Liver (tissue), 9 donors: ENCODE results near the gene IGFALS. TPM values are rescaled to one million over a fixed set of nuclear protein-coding genes. Genes with fewer than 3 reads are reported as not detected.

ENCODE experiments used
- DNase-seq: peaks from one replicate; pipeline ENCODE4 v3.0.0-alpha.2; 2017; ENCODE audit warnings: low spot score
- H3K27ac ChIP-seq, 2 donors: one replicate each; pipeline ENCODE4 v1.7.0; 2013; ENCODE audit warnings: inconsistent platforms in 2 of 2, low read length in 2 of 2, control low read depth in 1 of 2, low read depth in 1 of 2, mild to moderate bottlenecking in 1 of 2
- H3K27me3 ChIP-seq, 4 donors: one replicate each; pipeline versions ENCODE4 v1.6.1 to v1.7.0; 2013; ENCODE audit warnings: low read length in 3 of 4, inconsistent platforms in 1 of 4, mild to moderate bottlenecking in 1 of 4, moderate library complexity in 1 of 4; ENCODE audit not compliant: control insufficient read depth in 4 of 4, insufficient read depth in 4 of 4
- H3K36me3 ChIP-seq, 4 donors: one replicate each; pipeline versions ENCODE4 v1.6.1 to v1.7.0; 2013; ENCODE audit warnings: low read length in 3 of 4, mild to moderate bottlenecking in 3 of 4, low read depth in 1 of 4, moderate library complexity in 1 of 4; ENCODE audit not compliant: control insufficient read depth in 4 of 4, insufficient read depth in 3 of 4
- H3K4me1 ChIP-seq, 4 donors: one replicate each; pipeline versions ENCODE4 v1.6.1 to v1.7.0; 2013; ENCODE audit warnings: low read length in 3 of 4, mild to moderate bottlenecking in 3 of 4, moderate library complexity in 1 of 4; ENCODE audit not compliant: control insufficient read depth in 4 of 4, insufficient read depth in 4 of 4
- H3K4me3 ChIP-seq, 3 donors: one replicate each; pipeline versions ENCODE4 v1.6.1 to v1.7.0; 2013; ENCODE audit warnings: low read length in 3 of 3, control low read depth in 1 of 3, low read depth in 1 of 3, mild to moderate bottlenecking in 1 of 3
- H3K9ac ChIP-seq, 2 donors: one replicate each; pipeline ENCODE4 v1.7.0; 2013; ENCODE audit warnings: low read length in 2 of 2, mild to moderate bottlenecking in 2 of 2, moderate library complexity in 2 of 2, control low read depth in 1 of 2, low read depth in 1 of 2
- H3K9me3 ChIP-seq, 4 donors: one replicate each; pipeline versions ENCODE4 v1.6.1 to v1.7.0; 2013; ENCODE audit warnings: low read length in 3 of 4; ENCODE audit not compliant: control insufficient read depth in 4 of 4
- EGR1 ChIP-seq, 2 donors: IDR thresholded peaks; 2 replicates each; pipeline ENCODE4 v1.6.1; 2016 to 2018; ENCODE audit warnings: antibody characterized with exemption in 2 of 2, low read depth in 2 of 2
- FOXA1 ChIP-seq: IDR thresholded peaks from 2 replicates; pipeline ENCODE4 v1.6.1; 2016; ENCODE audit warnings: antibody characterized with exemption
- GABPA ChIP-seq, 2 donors: IDR thresholded peaks in 1 of 2; conservative IDR thresholded peaks in 1 of 2; 2 replicates each; pipeline ENCODE4 v1.6.1; 2016; ENCODE audit warnings: antibody characterized with exemption in 2 of 2, mild to moderate bottlenecking in 1 of 2, moderate library complexity in 1 of 2
- HNF4A ChIP-seq, 2 donors: conservative IDR thresholded peaks; 2 replicates each; pipeline ENCODE4 v1.6.1; 2016; ENCODE audit warnings: antibody characterized with exemption in 2 of 2, mild to moderate bottlenecking in 2 of 2
- HNF4G ChIP-seq: IDR thresholded peaks from 2 replicates; pipeline ENCODE4 v1.6.1; 2016; ENCODE audit warnings: antibody characterized with exemption
- JUND ChIP-seq, 2 donors: IDR thresholded peaks; 2 replicates each; pipeline ENCODE4 v1.6.1; 2016; ENCODE audit warnings: antibody characterized with exemption in 2 of 2
- NR2F2 ChIP-seq: IDR thresholded peaks from 2 replicates; pipeline ENCODE4 v1.6.1; 2016; ENCODE audit warnings: antibody characterized with exemption
- RAD21 ChIP-seq, 2 donors: IDR thresholded peaks; 2 replicates each; pipeline ENCODE4 v1.6.1; 2016; ENCODE audit warnings: antibody characterized with exemption in 2 of 2, mild to moderate bottlenecking in 2 of 2
- RXRA ChIP-seq, 2 donors: IDR thresholded peaks; 2 replicates each; pipeline ENCODE4 v1.6.1; 2017 to 2018; ENCODE audit warnings: antibody characterized with exemption in 2 of 2, mild to moderate bottlenecking in 1 of 2
- SP1 ChIP-seq: IDR thresholded peaks from 2 replicates; pipeline ENCODE4 v1.6.1; 2018; ENCODE audit warnings: antibody characterized with exemption, mild to moderate bottlenecking
- YY1 ChIP-seq: IDR thresholded peaks from 2 replicates; pipeline ENCODE4 v1.6.1; 2016; ENCODE audit warnings: antibody characterized with exemption, mild to moderate bottlenecking
- WGBS: extraction: QIAGEN DNeasy Blood & Tissue Kit; methylation state at CpG from one replicate; pipeline ENCODE4 v1.1.7; 2013; 5-methylcytosine and 5-hydroxymethylcytosine counted together
- polyA plus RNA-seq, 2 donors: library from polyadenylated mRNA; stranded (reverse) in 1 of 2; unstranded in 1 of 2; fragments of 200-250 nt in 1 of 2; fragments of >200 nt in 1 of 2; fragmentation: Nextera tagmentation in 1 of 2; extraction: Ambion mirVana in 1 of 2; gene quantifications; one replicate each; pipeline versions ENCODE4 v1.2.1 to v1.2.3, GENCODE V29; 2013 to 2015
- total RNA-seq, 2 donors: library from RNA; depleted of rRNA; stranded (reverse); fragments of >200 nt; gene quantifications; one replicate each; pipeline ENCODE4 v1.2.3, GENCODE V29; 2014
- TF ChIP-seq, protein P1 (sequence below): fragments of 150-350 bp; IDR thresholded peaks from 2 replicates; pipeline ENCODE4 v1.5.1; 2017; ENCODE audit warnings: improper control_type of control experiment, low read depth, low read length; ENCODE audit not compliant: missing input control
- TF ChIP-seq, protein P2 (sequence below): IDR thresholded peaks from 2 replicates; pipeline ENCODE4 v1.6.1; 2016; ENCODE audit warnings: antibody characterized with exemption
- TF ChIP-seq, protein P3 (sequence below): IDR thresholded peaks from 2 replicates; pipeline ENCODE4 v1.6.1; 2016; ENCODE audit warnings: antibody characterized with exemption
- TF ChIP-seq, protein P4 (sequence below): IDR thresholded peaks from 2 replicates; pipeline ENCODE4 v1.6.1; 2016; ENCODE audit warnings: antibody characterized with exemption
- donor health status: healthy.
- donor health status: healthy.
- donor health status: healthy.
- donor health status: healthy.
- donor health status: healthy.

Gene IGFALS
- total and polyA plus RNA-seq, 4 donors: 19.8 to 161 (median 68.4) TPM

DNA sequence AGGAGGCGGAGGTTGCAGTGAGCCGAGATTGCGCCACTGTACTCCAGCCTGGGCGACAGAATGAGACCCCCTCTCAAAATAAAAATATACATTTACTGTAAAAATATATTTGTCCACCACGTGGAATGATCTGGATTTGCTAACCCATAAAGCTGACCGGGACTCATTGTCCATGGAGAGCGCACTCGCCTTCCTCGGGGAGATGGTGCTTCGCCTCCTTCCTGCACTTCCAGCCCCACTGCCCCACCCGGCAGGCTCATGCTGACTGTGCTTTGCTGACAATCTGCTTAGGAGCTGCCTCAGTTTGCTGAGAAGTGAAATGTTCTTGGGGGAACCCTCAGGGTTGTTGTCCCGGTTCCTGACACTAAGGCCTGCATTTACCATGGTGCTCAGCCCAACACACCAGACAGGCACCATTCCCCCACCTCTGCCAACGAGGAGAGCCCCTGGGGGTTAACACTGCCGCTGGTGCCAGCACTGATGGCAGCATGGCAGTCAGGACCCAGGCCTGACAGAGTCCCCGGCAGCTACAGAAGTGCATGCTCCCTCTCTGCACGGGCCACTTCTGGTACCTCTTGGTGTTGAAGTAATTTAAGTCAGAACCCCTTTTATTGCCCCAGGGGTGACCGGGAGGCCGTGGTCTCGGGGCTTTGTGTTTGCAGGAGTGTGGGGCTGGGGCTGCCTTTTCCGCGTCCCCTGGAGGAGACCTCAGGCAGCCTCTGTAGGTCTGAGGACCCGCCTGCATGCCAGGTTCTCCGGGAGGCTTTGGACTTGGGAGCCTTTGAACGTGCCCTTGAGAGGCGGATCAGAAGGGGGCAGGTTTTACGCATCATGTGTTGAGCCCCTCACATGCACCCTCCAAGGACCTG is 8.3 kb downstream of the IGFALS start:
- TF ChIP-seq FOXA1 (no peak), RAD21 (IDR thresholded peaks at IDR 0.05) (no peak), YY1 (no peak), JUND (IDR thresholded peaks at IDR 0.05) (no peak), NR2F2 (no peak), HNF4G (no peak), GABPA (IDR thresholded peaks at IDR 0.05 in 1 of 2, conservative IDR thresholded peaks at IDR 0.05 in 1 of 2) (no peak), SP1 (no peak), RXRA (IDR thresholded peaks at IDR 0.05) (no peak)
- TF ChIP-seq, protein P1, sequence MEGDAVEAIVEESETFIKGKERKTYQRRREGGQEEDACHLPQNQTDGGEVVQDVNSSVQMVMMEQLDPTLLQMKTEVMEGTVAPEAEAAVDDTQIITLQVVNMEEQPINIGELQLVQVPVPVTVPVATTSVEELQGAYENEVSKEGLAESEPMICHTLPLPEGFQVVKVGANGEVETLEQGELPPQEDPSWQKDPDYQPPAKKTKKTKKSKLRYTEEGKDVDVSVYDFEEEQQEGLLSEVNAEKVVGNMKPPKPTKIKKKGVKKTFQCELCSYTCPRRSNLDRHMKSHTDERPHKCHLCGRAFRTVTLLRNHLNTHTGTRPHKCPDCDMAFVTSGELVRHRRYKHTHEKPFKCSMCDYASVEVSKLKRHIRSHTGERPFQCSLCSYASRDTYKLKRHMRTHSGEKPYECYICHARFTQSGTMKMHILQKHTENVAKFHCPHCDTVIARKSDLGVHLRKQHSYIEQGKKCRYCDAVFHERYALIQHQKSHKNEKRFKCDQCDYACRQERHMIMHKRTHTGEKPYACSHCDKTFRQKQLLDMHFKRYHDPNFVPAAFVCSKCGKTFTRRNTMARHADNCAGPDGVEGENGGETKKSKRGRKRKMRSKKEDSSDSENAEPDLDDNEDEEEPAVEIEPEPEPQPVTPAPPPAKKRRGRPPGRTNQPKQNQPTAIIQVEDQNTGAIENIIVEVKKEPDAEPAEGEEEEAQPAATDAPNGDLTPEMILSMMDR: no peak
- TF ChIP-seq, protein P2, sequence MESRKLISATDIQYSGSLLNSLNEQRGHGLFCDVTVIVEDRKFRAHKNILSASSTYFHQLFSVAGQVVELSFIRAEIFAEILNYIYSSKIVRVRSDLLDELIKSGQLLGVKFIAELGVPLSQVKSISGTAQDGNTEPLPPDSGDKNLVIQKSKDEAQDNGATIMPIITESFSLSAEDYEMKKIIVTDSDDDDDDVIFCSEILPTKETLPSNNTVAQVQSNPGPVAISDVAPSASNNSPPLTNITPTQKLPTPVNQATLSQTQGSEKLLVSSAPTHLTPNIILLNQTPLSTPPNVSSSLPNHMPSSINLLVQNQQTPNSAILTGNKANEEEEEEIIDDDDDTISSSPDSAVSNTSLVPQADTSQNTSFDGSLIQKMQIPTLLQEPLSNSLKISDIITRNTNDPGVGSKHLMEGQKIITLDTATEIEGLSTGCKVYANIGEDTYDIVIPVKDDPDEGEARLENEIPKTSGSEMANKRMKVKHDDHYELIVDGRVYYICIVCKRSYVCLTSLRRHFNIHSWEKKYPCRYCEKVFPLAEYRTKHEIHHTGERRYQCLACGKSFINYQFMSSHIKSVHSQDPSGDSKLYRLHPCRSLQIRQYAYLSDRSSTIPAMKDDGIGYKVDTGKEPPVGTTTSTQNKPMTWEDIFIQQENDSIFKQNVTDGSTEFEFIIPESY: no peak
- TF ChIP-seq, protein P3, sequence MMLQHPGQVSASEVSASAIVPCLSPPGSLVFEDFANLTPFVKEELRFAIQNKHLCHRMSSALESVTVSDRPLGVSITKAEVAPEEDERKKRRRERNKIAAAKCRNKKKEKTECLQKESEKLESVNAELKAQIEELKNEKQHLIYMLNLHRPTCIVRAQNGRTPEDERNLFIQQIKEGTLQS: no peak
- Histone ChIP-seq H3K36me3 (peaks cover 0 to 26% (median 5%) of the 10 kb centered on the region in 4 donors), H3K9me3 (no peaks in the 10 kb centered on the region), H3K4me1 (peaks cover 11 to 61% (median 40%) of the 10 kb centered on the region in 4 donors), H3K9ac (no peak overlapping the region), H3K27ac (no peak overlapping the region), H3K27me3 (no peaks in the 10 kb centered on the region), H3K4me3 (no peak overlapping the region)
- DNase-seq: no peak
- WGBS: 89% methylated on average over 26 of the region's 26 CpGs

DNA sequence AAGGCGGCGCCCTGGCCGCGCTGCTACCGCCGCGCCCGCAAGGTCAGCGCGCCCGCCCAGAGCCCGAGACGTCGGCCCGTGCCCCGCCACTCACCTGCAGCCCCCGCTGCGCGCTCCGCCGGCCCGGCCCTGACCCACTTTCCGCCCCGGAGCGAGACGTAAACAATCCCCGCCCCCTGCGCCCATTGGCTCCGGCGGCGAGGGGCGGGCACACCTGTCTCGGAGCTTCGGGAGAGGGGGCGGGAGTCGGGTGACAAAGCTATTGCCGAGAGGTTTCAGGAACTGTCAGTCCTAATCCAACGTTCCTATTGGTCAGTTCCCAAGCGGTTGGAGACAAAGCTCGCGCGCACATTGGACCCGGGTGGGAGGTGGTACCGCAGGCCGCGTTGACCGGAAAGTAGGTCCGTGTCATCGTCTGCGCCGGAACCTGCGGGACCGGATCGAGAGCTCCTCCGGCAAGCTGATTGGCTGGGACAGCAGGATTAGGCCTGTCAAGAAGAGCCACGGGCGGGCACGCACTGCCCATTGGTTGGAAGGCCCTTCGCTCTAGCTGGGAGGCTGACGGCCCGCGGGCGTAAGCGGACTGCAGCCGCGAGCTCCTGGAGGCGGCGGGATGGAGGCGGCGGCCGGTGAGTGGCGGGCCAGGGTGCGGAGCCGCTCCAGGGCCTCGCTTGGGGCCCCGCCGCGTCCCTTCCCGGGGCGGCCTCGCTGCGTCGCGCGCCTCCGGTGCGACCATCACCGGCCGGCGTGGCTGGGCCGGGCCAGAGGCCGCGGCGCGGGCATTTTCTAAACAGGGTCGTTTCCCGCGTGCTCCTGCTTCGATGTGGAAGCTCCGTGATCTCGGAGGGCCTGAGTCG is 10.9 kb downstream of the IGFALS start, which contains the start of the genes NUBP2 and SPSB3:
Gene NUBP2 (plus strand): TSS at position 553 of the 857 bp plus-strand sequence. CDS start 61 bp downstream, at position 614.
Gene SPSB3 (minus strand): TSS at position 164 of the 857 bp plus-strand sequence. CDS start 1,088 bp downstream, outside the sequence.
- peak in 1 of 2 donors; percentile 29 for TF ChIP-seq RAD21 (IDR thresholded peaks at IDR 0.05)
- TF ChIP-seq NR2F2: peak; percentile 48
- peak; percentile 52 to 71 for TF ChIP-seq HNF4A (conservative IDR thresholded peaks at IDR 0.05)
- peak in 1 of 2 donors; percentile 26 for TF ChIP-seq JUND (IDR thresholded peaks at IDR 0.05)
- TF ChIP-seq RXRA (IDR thresholded peaks at IDR 0.05): peak; percentile 60 to 62
- peak; percentile 99 for TF ChIP-seq SP1
- TF ChIP-seq HNF4G: no peak
- no peak for TF ChIP-seq YY1
- peak; percentile 89 to 97 for TF ChIP-seq GABPA (IDR thresholded peaks at IDR 0.05 in 1 of 2, conservative IDR thresholded peaks at IDR 0.05 in 1 of 2)
- TF ChIP-seq, protein P4, sequence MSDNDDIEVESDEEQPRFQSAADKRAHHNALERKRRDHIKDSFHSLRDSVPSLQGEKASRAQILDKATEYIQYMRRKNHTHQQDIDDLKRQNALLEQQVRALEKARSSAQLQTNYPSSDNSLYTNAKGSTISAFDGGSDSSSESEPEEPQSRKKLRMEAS: peak; percentile 73
- peak; percentile 66 to 76 for TF ChIP-seq EGR1 (IDR thresholded peaks at IDR 0.05; ENCODE audit: low read depth in 2 of 2)
- no peaks in the 10 kb centered on the region for H3K9me3 ChIP-seq
- H3K4me3 ChIP-seq: peak within 1 kb of the TSS; percentile 87 to 94 (median 87)
- under 1% methylated on average over 102 of the region's 102 CpGs for WGBS
- DNase-seq: peak; percentile 97
- peak within 1 kb of the TSS; percentile 84 to 87 for H3K27ac ChIP-seq
- no peaks in the 10 kb centered on the region for H3K27me3 ChIP-seq
- peak within 1 kb of the TSS; percentile 77 to 82 for H3K9ac ChIP-seq
- H3K36me3 ChIP-seq: peaks cover 0 to 8% (median 4%) of the 10 kb centered on the region in 4 donors
- peaks cover 14 to 60% (median 42%) of the 10 kb centered on the region in 4 donors for H3K4me1 ChIP-seq
